Loucy (cell line): Measurements from ENCODE around the gene ADGRL3.
A peak's percentile ranks its signal among the peaks of the same experiment; 100 is the strongest.

ENCODE experiments used
- H2AFZ ChIP-seq: fragments of 200-600 bp; sonication (generic); 2 replicates; pipeline ENCODE4 v1.6.0; 2016; ENCODE audit warnings: antibody characterized with exemption, mild to moderate bottlenecking, low read length, moderate library complexity
- H3F3A ChIP-seq: fragments of 200-600 bp; 2 replicates; pipeline ENCODE4 v1.6.0; 2016; ENCODE audit warnings: antibody characterized with exemption, low read depth, mild to moderate bottlenecking
- H3K27me3 ChIP-seq: fragments of 200-600 bp; sonication (generic); 2 replicates; pipeline ENCODE4 v1.6.1; 2014; ENCODE audit warnings: low read length, mild to moderate bottlenecking; ENCODE audit not compliant: insufficient read depth, poor library complexity, severe bottlenecking
- H3K36me3 ChIP-seq: fragments of 200-600 bp; sonication (generic); 2 replicates; pipeline ENCODE4 v1.6.1; 2016; ENCODE audit warnings: low read length; ENCODE audit not compliant: insufficient read depth
- H3K4me1 ChIP-seq: fragments of 200-600 bp; sonication (generic); 2 replicates; pipeline ENCODE4 v1.5.1; 2014; ENCODE audit warnings: low read length, mild to moderate bottlenecking; ENCODE audit not compliant: insufficient read depth, poor library complexity, severe bottlenecking
- H3K4me2 ChIP-seq: fragments of 200-600 bp; sonication (generic); 2 replicates; pipeline ENCODE4 v1.6.0; 2014; ENCODE audit warnings: antibody characterized with exemption, low read length, low read depth, mild to moderate bottlenecking; ENCODE audit not compliant: poor library complexity, severe bottlenecking
- H3K4me3 ChIP-seq: fragments of 200-600 bp; sonication (generic); 2 replicates; pipeline ENCODE4 v1.5.1; 2014; ENCODE audit warnings: low read length, mild to moderate bottlenecking, mixed read lengths; ENCODE audit not compliant: poor library complexity, severe bottlenecking
- H3K79me2 ChIP-seq: fragments of 200-600 bp; sonication (generic); 2 replicates; pipeline ENCODE4 v1.6.1; 2014; ENCODE audit warnings: low read length; ENCODE audit not compliant: insufficient read depth
- H3K9ac ChIP-seq: fragments of 200-600 bp; sonication (generic); 2 replicates; pipeline ENCODE4 v1.6.0; 2014; ENCODE audit warnings: mild to moderate bottlenecking, low read depth, low read length, moderate library complexity; ENCODE audit not compliant: poor library complexity, severe bottlenecking
- H3K9me2 ChIP-seq: fragments of 200-600 bp; sonication (generic); replicated peaks from 2 replicates; pipeline ENCODE4 v1.6.1; 2016; ENCODE audit warnings: low read depth, low read length, mixed read lengths
- H3K9me3 ChIP-seq: fragments of 200-600 bp; sonication (generic); 2 replicates; pipeline ENCODE4 v1.6.1; 2014; ENCODE audit warnings: mild to moderate bottlenecking, antibody characterized with exemption, low read length, low read depth; ENCODE audit not compliant: insufficient read depth
- H4K20me1 ChIP-seq: fragments of 200-600 bp; sonication (generic); 2 replicates; pipeline ENCODE4 v1.6.0; 2014; ENCODE audit warnings: antibody characterized with exemption, low read length, mild to moderate bottlenecking; ENCODE audit not compliant: insufficient read depth, poor library complexity, severe bottlenecking
- CTCF ChIP-seq: fragments of 200-600 bp; sonication (generic); conservative IDR thresholded peaks from 2 replicates; pipeline ENCODE4 v1.5.1; 2014; ENCODE audit warnings: mild to moderate bottlenecking, antibody characterized with exemption, low read length
- EZH2phosphoT487 ChIP-seq: fragments of 200-600 bp; IDR thresholded peaks from 2 replicates; pipeline ENCODE4 v1.6.1; 2018; ENCODE audit warnings: antibody characterized with exemption, mild to moderate bottlenecking, moderate library complexity, borderline replicate concordance

The ADGRL3 gene

GRCh38 chr4:61890321-61890720, 690.2 kb downstream of the ADGRL3 start:
- no peaks in the 10 kb centered on the region for H3K36me3 ChIP-seq
- no peak overlapping the region for H3K9ac ChIP-seq
- H3K9me2 ChIP-seq: no peaks in the 10 kb centered on the region
- 0 out of 2 replicates have a peak overlapping the region, but pooled peaks have one; percentile 30 for H2AFZ ChIP-seq
- peaks cover 15% of the 10 kb centered on the region for H3K4me1 ChIP-seq
- no peak overlapping the region for H3K4me2 ChIP-seq
- no peaks in the 10 kb centered on the region for H3K9me3 ChIP-seq
- H4K20me1 ChIP-seq: no peaks in the 10 kb centered on the region
- H3K79me2 ChIP-seq: no peaks in the 10 kb centered on the region
- no peaks in the 10 kb centered on the region for H3F3A ChIP-seq
- TF ChIP-seq EZH2phosphoT487 (no peak), CTCF (no peak)
- no peak overlapping the region for H3K4me3 ChIP-seq
- no peaks in the 10 kb centered on the region for H3K27me3 ChIP-seq

- Histone ChIP-seq H3K9me3 (no peaks in the 10 kb centered on the region), H3K4me3 (no peak overlapping the region), H3K4me1 (peaks cover 3% of the 10 kb centered on the region), H3F3A (no peaks in the 10 kb centered on the region), H2AFZ (0 out of 2 replicates have a peak overlapping the region, but pooled peaks have one; percentile 51), H3K9ac (no peak overlapping the region), H4K20me1 (no peaks in the 10 kb centered on the region), H3K27me3 (no peaks in the 10 kb centered on the region), H3K9me2 (no peaks in the 10 kb centered on the region), H3K79me2 (no peaks in the 10 kb centered on the region), H3K4me2 (no peak overlapping the region), H3K36me3 (no peaks in the 10 kb centered on the region)
- no peak for TF ChIP-seq EZH2phosphoT487
- no peak for TF ChIP-seq CTCF
These were observed 691.8 kb downstream of the ADGRL3 start for GRCh38 chr4:61891953-61892352.

GRCh38 chr4:61896634-61897033, 696.5 kb downstream of the ADGRL3 start:
- no peaks in the 10 kb centered on the region for H3K4me1 ChIP-seq
- no peaks in the 10 kb centered on the region for H4K20me1 ChIP-seq
- no peak overlapping the region for H3K4me3 ChIP-seq
- no peak overlapping the region for H2AFZ ChIP-seq
- no peaks in the 10 kb centered on the region for H3F3A ChIP-seq
- no peak overlapping the region for H3K9ac ChIP-seq
- H3K27me3 ChIP-seq: no peaks in the 10 kb centered on the region
- H3K9me2 ChIP-seq: no peaks in the 10 kb centered on the region
- H3K79me2 ChIP-seq: no peaks in the 10 kb centered on the region
- no peak overlapping the region for H3K4me2 ChIP-seq
- TF ChIP-seq CTCF: no peak
- TF ChIP-seq EZH2phosphoT487: no peak
- H3K36me3 ChIP-seq: no peaks in the 10 kb centered on the region
- no peaks in the 10 kb centered on the region for H3K9me3 ChIP-seq
